Mesenchymal stem cell (in vitro differentiated cells and primary cell): Measurements from ENCODE around the gene ZBTB12.
A peak's percentile ranks its signal among the peaks of the same experiment; 100 is the strongest.
"Not testable (repeated sequence)": the region's sequence is repeated elsewhere in the genome, so short reads cannot be mapped to it uniquely, and the experiment has no call there.

ENCODE experiments used
- DNase-seq: peaks from one replicate; pipeline ENCODE4 v3.0.0-alpha.2; 2013
- H2AFZ ChIP-seq: one replicate; pipeline ENCODE4 v1.6.1; 2013; ENCODE audit warnings: low read depth, mild to moderate bottlenecking, control low read depth, inconsistent platforms, low read length, moderate library complexity
- H2AK5ac ChIP-seq: 2 replicates; pipeline ENCODE4 v1.6.1; 2013; ENCODE audit warnings: low read length, moderate library complexity, mild to moderate bottlenecking, inconsistent platforms; ENCODE audit not compliant: severe bottlenecking
- H2BK120ac ChIP-seq: one replicate; pipeline ENCODE4 v1.6.1; 2013; ENCODE audit warnings: low read depth, mild to moderate bottlenecking, inconsistent platforms, low read length, moderate library complexity
- H2BK12ac ChIP-seq, 2 experiments: one replicate each; pipeline ENCODE4 v1.6.1; 2013; ENCODE audit warnings: inconsistent platforms in 2 of 2, low read length in 2 of 2, mild to moderate bottlenecking in 2 of 2, moderate library complexity in 2 of 2, control low read depth in 1 of 2
- H2BK15ac ChIP-seq: one replicate; pipeline ENCODE4 v1.6.1; 2013; ENCODE audit warnings: mild to moderate bottlenecking, low read depth, inconsistent platforms; ENCODE audit not compliant: poor library complexity, severe bottlenecking
- H2BK5ac ChIP-seq: 2 replicates; pipeline ENCODE4 v1.6.1; 2013; ENCODE audit warnings: low read depth, mild to moderate bottlenecking, low read length, control low read depth, inconsistent platforms; ENCODE audit not compliant: poor library complexity, severe bottlenecking
- H3K14ac ChIP-seq, 2 experiments: one replicate each; pipeline ENCODE4 v1.6.1; 2013; ENCODE audit warnings: inconsistent platforms in 2 of 2, low read length in 2 of 2, control low read depth in 1 of 2, mild to moderate bottlenecking in 1 of 2, moderate library complexity in 1 of 2
- H3K18ac ChIP-seq, 2 experiments: one replicate each; pipeline ENCODE4 v1.6.1; 2013; ENCODE audit warnings: inconsistent platforms in 2 of 2, low read length in 2 of 2, control low read depth in 1 of 2, low read depth in 1 of 2, mild to moderate bottlenecking in 1 of 2
- H3K23ac ChIP-seq, 2 experiments: one replicate each; pipeline ENCODE4 v1.6.1; 2013; ENCODE audit warnings: inconsistent platforms in 2 of 2, low read length in 2 of 2, mild to moderate bottlenecking in 2 of 2, moderate library complexity in 2 of 2, control low read depth in 1 of 2
- H3K27ac ChIP-seq: 2 replicates; pipeline ENCODE4 v1.5.1; 2013; ENCODE audit warnings: mild to moderate bottlenecking, moderate library complexity, low read length, control low read depth, inconsistent platforms; ENCODE audit not compliant: poor library complexity, severe bottlenecking
- H3K27me3 ChIP-seq, 2 experiments: 2 replicates each; pipeline versions ENCODE4 v1.6.1 to v1.7.0; 2013; ENCODE audit warnings: low read length in 2 of 2, mild to moderate bottlenecking in 2 of 2, moderate library complexity in 2 of 2, control low read depth in 1 of 2, inconsistent platforms in 1 of 2; ENCODE audit not compliant: control insufficient read depth in 1 of 2, insufficient read depth in 1 of 2
- H3K36me3 ChIP-seq, 2 experiments: 2 replicates each; pipeline versions ENCODE4 v1.6.1 to v1.7.0; 2013; ENCODE audit warnings: low read length in 2 of 2, control low read depth in 1 of 2, inconsistent platforms in 1 of 2, low read depth in 1 of 2, mild to moderate bottlenecking in 1 of 2; ENCODE audit not compliant: insufficient read depth in 2 of 2, control insufficient read depth in 1 of 2
- H3K4ac ChIP-seq, 2 experiments: one replicate each; pipeline ENCODE4 v1.6.1; 2013; ENCODE audit warnings: inconsistent platforms in 2 of 2, low read length in 2 of 2, mild to moderate bottlenecking in 2 of 2, moderate library complexity in 2 of 2, control low read depth in 1 of 2, low read depth in 1 of 2
- H3K4me1 ChIP-seq: 2 replicates; pipeline ENCODE4 v1.6.1; 2013; ENCODE audit warnings: low read depth, low read length, control low read depth; ENCODE audit not compliant: control insufficient read depth, insufficient read depth
- H3K4me2 ChIP-seq: 2 replicates; pipeline ENCODE4 v1.6.1; 2013; ENCODE audit warnings: low read length, mild to moderate bottlenecking, inconsistent platforms; ENCODE audit not compliant: poor library complexity, severe bottlenecking
- H3K4me3 ChIP-seq, 2 experiments: 2 replicates each; pipeline versions ENCODE4 v1.5.1 to v1.7.0; 2013; ENCODE audit warnings: low read length in 2 of 2, mild to moderate bottlenecking in 2 of 2, control low read depth in 1 of 2, low read depth in 1 of 2; ENCODE audit not compliant: insufficient read depth in 1 of 2
- H3K79me1 ChIP-seq: replicated peaks from 2 replicates; pipeline ENCODE4 v1.6.1; 2013; ENCODE audit warnings: mild to moderate bottlenecking, control low read depth, low read length, inconsistent platforms; ENCODE audit not compliant: poor library complexity, severe bottlenecking
- H3K9ac ChIP-seq: 2 replicates; pipeline ENCODE4 v1.7.0; 2013; ENCODE audit warnings: mild to moderate bottlenecking, low read length, moderate library complexity
- H3K9me3 ChIP-seq: 2 replicates; pipeline ENCODE4 v1.7.0; 2013; ENCODE audit warnings: mild to moderate bottlenecking, low read length; ENCODE audit not compliant: control insufficient read depth
- H4K8ac ChIP-seq: one replicate; pipeline ENCODE4 v1.6.1; 2013; ENCODE audit warnings: inconsistent platforms, mild to moderate bottlenecking, low read length, moderate library complexity
- H4K91ac ChIP-seq: one replicate; pipeline ENCODE4 v1.6.1; 2013; ENCODE audit warnings: mild to moderate bottlenecking, low read length, inconsistent platforms
- WGBS: methylation state at CpG from one replicate; pipeline ENCODE4 v1.1.7; 2013; ENCODE audit warnings: mixed read lengths; 5-methylcytosine and 5-hydroxymethylcytosine counted together

Gene ZBTB12

GRCh38 chr6:31915756-31916155 is 13.9 kb upstream of the ZBTB12 start:
- H3K9me3 ChIP-seq: no peaks in the 10 kb centered on the region
- H2BK5ac ChIP-seq: no peak overlapping the region
- no peak overlapping the region for H2BK15ac ChIP-seq
- no peak overlapping the region for H3K27ac ChIP-seq
- H2BK120ac ChIP-seq: no peak overlapping the region
- H2BK12ac ChIP-seq: no peak overlapping the region
- no peak overlapping the region for H3K18ac ChIP-seq
- no peak overlapping the region for H3K9ac ChIP-seq
- H3K4me2 ChIP-seq: no peak overlapping the region
- no peak overlapping the region for H3K14ac ChIP-seq
- no peak overlapping the region for H2AK5ac ChIP-seq
- H3K4me3 ChIP-seq: no peak overlapping the region
- DNase-seq: no peak
- no peak overlapping the region for H3K23ac ChIP-seq
- H3K4ac ChIP-seq: no peak overlapping the region
- no peak overlapping the region for H4K91ac ChIP-seq
- peaks cover 2% of the 10 kb centered on the region for H3K4me1 ChIP-seq
- no peaks in the 10 kb centered on the region for H3K27me3 ChIP-seq
- WGBS: 84% methylated on average over 6 of the region's 6 CpGs
- H3K79me1 ChIP-seq: no peaks in the 10 kb centered on the region
- no peaks in the 10 kb centered on the region for H3K36me3 ChIP-seq
- no peak overlapping the region for H4K8ac ChIP-seq
- no peak overlapping the region for H2AFZ ChIP-seq

GRCh38 chr6:31915351-31915750 is 13.5 kb upstream of the ZBTB12 start:
- Histone ChIP-seq H2AFZ (no peak overlapping the region), H2BK12ac (no peak overlapping the region)

GRCh38 chr6:31911826-31912585 is 10.1 kb upstream of the ZBTB12 start:
- Histone ChIP-seq H2BK120ac (no peak overlapping the region), H4K91ac (no peak overlapping the region), H3K14ac (no peak overlapping the region), H3K9ac (no peak overlapping the region), H3K4me1 (peaks cover 4% of the 10 kb centered on the region), H2BK12ac (no peak overlapping the region), H2BK5ac (no peak overlapping the region), H3K79me1 (no peaks in the 10 kb centered on the region), H4K8ac (no peak overlapping the region), H3K23ac (no peak overlapping the region), H3K27ac (no peak overlapping the region), H2BK15ac (no peak overlapping the region), H3K27me3 (no peaks in the 10 kb centered on the region), H2AFZ (no peak overlapping the region), H3K36me3 (no peaks in the 10 kb centered on the region), H3K9me3 (no peaks in the 10 kb centered on the region), H2AK5ac (no peak overlapping the region), H3K18ac (no peak overlapping the region), H3K4me2 (no peak overlapping the region), H3K4ac (no peak overlapping the region), H3K4me3 (no peak overlapping the region)
- DNase-seq: peak; percentile 33
- WGBS: 88% methylated on average over 11 of the region's 11 CpGs

More at GRCh38 chr6:31915351-31915750, 13.5 kb upstream of the ZBTB12 start:
- H3K27me3 ChIP-seq: no peaks in the 10 kb centered on the region
- no peak overlapping the region for H3K4me3 ChIP-seq
- no peak overlapping the region for H2AK5ac ChIP-seq
- no peaks in the 10 kb centered on the region for H3K9me3 ChIP-seq
- H4K91ac ChIP-seq: no peak overlapping the region
- H3K27ac ChIP-seq: no peak overlapping the region
- no peak overlapping the region for H3K14ac ChIP-seq
- H2BK120ac ChIP-seq: no peak overlapping the region
- H3K4me1 ChIP-seq: peaks cover 2% of the 10 kb centered on the region
- H3K23ac ChIP-seq: no peak overlapping the region
- H2BK15ac ChIP-seq: no peak overlapping the region
- H3K79me1 ChIP-seq: no peaks in the 10 kb centered on the region
- H4K8ac ChIP-seq: no peak overlapping the region
- DNase-seq: no peak
- no peak overlapping the region for H2BK5ac ChIP-seq
- H3K18ac ChIP-seq: no peak overlapping the region
- no peak overlapping the region for H3K4ac ChIP-seq
- no peak overlapping the region for H3K9ac ChIP-seq
- H3K4me2 ChIP-seq: no peak overlapping the region
- no peaks in the 10 kb centered on the region for H3K36me3 ChIP-seq

GRCh38 chr6:31909298-31909697 is 7.4 kb upstream of the ZBTB12 start:
- H2AK5ac ChIP-seq, H3K14ac ChIP-seq, H3K4me3 ChIP-seq, H2BK15ac ChIP-seq, H3K4me1 ChIP-seq, H3K79me1 ChIP-seq, H2BK5ac ChIP-seq, H3K4ac ChIP-seq, H2AFZ ChIP-seq, H3K9me3 ChIP-seq, H2BK12ac ChIP-seq, H4K91ac ChIP-seq, H3K36me3 ChIP-seq, H3K27ac ChIP-seq, DNase-seq, H4K8ac ChIP-seq, H3K23ac ChIP-seq, H2BK120ac ChIP-seq, H3K4me2 ChIP-seq, H3K18ac ChIP-seq: not testable (repeated sequence)
- peak overlapping the region; percentile 65 for H3K9ac ChIP-seq
- WGBS: 92% methylated on average over 7 of the region's 7 CpGs
- peaks cover 0 to 15% of the 10 kb centered on the region in 2 experiments for H3K27me3 ChIP-seq
